GM21825 (cell line): Measurements from ENCODE around the gene KPNA1.

Source experiments
- ATAC-seq: cut with Tn5 transposase; IDR thresholded peaks from one replicate; pipeline ENCODE4 v1.9.1; 2021; ENCODE audit warnings: mild to moderate bottlenecking, moderate library complexity; ENCODE audit not compliant: unreplicated experiment

KPNA1 gene

DNA sequence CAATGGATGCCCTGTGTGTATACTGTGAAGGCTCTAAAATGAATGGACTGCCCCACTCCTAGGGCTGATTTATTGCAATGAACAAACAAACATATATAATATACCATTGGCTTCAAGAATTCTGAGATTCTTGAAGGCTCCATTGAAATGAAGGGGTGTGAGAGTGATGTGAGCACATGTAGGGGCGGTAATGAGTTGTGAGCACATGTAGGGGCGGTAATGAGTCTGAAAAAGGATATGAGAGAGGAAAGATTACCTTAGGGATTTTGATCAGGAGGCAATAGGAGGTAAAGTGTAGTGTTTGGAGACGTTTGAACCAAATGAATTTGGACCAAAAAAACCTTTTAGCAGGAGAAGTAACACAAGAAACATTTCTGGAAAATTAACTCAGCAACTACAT, 127.0 kb downstream of the KPNA1 start:
- ATAC-seq = no peak

DNA sequence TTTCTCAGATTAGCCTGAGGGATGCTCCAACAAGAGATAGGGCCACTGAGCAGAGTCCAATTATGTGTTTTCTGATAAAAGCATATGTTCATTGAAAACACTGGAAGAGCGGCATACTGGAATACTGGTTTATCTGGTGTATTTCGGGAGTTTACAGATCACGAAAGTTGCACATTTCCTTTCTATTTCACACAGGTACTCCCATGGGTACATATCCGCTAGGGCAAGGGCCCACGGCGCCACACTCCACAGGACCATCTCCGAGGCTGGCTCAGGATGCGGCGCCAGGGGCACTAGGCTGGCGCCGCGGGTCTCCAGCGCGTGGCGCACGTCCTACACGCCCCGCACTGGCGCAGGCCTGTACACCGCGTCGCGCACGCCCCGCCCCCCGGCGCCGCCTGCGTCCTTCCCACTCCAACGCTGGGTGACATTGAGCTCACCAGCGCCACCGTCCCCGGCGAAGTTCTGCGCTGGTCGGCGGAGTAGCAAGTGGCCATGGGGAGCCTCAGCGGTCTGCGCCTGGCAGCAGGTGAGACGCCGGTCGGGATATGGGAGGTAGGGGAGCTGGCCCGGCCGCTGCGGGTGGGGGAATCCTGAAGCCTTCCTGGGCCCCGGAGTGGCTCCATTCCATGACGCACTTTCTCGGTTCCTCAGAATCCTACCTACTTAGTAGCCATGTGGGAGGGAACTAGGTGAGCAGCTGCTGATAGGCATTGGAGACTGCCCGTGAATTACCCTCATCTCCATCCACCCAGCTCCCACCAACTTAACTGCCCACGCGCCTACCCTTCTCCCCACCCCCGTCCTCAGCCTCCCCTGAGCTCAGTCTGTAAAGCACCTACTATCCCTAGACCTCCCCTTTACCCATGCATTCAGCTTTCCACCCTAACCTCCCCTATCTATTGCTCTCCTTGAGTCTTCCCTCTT, 130.7 kb downstream of the KPNA1 start, which contains the start of gene FAM162A:
Gene FAM162A, plus strand, starts transcription at position 412 of the 927 bp plus-strand sequence. Its CDS starts 84 bp downstream, at position 496.
- ATAC-seq = peak; percentile 88

DNA sequence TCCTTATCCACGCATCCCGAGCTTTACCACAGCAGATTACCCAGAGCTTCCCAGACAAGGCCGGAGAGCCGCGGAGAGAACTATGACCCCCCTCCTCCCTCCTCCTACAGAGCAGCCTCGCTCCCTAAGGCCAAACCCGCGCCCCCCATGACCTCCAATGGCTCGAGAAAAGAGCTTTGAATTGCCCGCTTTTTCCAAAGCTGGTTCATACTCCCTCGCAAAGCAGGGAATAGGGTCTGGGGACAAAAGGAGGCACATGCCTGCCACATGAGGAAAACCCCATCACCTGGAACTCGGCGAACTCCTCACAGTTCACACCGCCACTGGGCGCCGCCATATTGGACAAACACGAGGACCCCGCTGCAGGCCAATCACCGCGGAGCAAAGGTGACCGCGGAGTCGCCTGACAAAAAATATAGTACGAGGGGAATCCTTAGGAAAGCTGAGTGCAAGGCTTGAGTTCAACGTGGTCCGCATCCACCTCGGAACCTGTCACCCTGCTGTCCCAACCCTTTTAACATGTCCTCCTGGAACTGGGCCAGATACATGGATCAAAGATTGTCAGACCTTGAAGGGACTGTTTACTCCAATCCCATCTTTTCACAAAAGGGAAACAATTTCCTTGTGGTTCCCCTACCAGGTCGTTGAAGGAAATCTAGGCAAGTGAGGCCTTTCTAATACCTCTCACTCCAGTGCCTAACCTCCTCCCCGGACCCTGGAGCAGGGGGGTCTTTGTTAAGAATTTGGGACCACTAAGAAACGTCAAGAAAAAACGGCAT, 131.7 kb downstream of the KPNA1 start, which contains the start of gene MIX23:
Gene MIX23, minus strand, starts transcription at position 344 of the 779 bp plus-strand sequence. Its CDS starts 7 bp downstream, at position 337.
- peak; percentile 51 for ATAC-seq

DNA sequence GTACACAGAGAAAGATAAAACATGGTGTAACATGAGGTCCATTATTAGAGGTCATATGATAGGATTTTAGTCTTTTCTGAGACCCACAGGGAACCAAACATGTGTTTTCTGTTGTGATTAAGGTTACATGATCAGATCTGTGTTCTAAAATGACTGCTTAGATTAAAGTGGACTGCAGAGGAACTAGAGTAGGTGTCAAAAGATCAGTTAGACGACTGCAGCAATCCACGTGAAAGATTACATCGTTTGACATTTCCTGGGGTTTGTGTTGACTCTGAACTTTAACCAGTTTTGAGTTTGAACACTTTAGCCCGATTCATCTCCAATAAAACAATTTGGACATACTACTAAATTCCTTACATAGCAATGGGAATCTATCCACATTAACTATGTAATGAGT, 136.8 kb downstream of the KPNA1 start:
- ATAC-seq = no peak

DNA sequence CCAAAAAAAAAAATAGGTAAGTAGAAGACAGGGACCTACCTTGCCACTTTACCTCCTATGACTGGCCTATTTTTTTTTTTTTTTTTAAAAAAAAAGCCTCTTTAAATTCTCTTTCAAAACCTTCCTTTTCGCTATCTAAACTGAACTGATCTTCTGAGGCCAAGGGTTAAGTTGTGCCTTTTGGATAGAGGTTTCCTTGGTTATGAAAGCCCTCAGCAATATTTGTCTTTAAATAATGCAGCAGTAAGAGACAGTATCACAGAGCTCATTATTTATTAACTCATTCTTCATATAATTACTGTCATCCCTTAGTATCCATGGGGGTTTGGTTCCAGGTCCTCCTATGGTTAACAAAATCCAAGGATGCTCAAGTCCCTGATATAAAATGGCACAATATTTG, 140.7 kb downstream of the KPNA1 start:
- no peak for ATAC-seq
